Posterior vena cava (tissue), 2 donors: ENCODE data around the gene SERPINB1. TPM values are rescaled to one million over a fixed set of nuclear protein-coding genes. Genes with fewer than 3 reads are reported as not detected.
A peak's percentile ranks its signal among the peaks of the same experiment; 100 is the strongest.
"Not testable (repeated sequence)": the region's sequence is repeated elsewhere in the genome, so short reads cannot be mapped to it uniquely, and the experiment has no call there.

Experiments used
- DNase-seq: peaks from one replicate; pipeline ENCODE4 v3.0.0-alpha.2; 2020; ENCODE audit warnings: low spot score
- intact Hi-C, 2 donors: fragments of 100-400 bp; cut with DNase I; formaldehyde crosslinking; loops; one replicate each; pipeline versions ENCODE4 v1.14.1 to v1.14.2; 2022 to 2023
- total RNA-seq, 2 donors: library from RNA; stranded (reverse); fragmentation: NEBNext Ultra II Directional; extraction: Animal tissue kit (Norgen Biotek cat#: 25700); gene quantifications; one replicate each; pipeline ENCODE4 v1.2.1, GENCODE V29; 2021
- donor health status: DM: yes; HTN: yes; CAD: no.
- donor health status: DM: yes; HTN: yes; CAD: no.

SERPINB1 gene
- total RNA-seq, 2 donors from 2014 or later = 30.8 to 44.0 TPM

GRCh38 chr6:2870046-2870636 lies 28.5 kb upstream of the SERPINB1 start:
- intact Hi-C loops = no loop called here
- no peak for DNase-seq

- intact Hi-C loops = no loop called here
- no peak for DNase-seq
These were observed 27.0 kb upstream of the SERPINB1 start for GRCh38 chr6:2868637-2869036.

- intact Hi-C loops = no loop called here
- DNase-seq = no peak
These were observed 24.6 kb upstream of the SERPINB1 start for GRCh38 chr6:2866171-2866846.

GRCh38 chr6:2865694-2866151 lies 24.1 kb upstream of the SERPINB1 start:
- DNase-seq = no peak
- intact Hi-C loops = no loop called here

- DNase-seq = no peak
- intact Hi-C loops = no loop called here
These were observed 23.6 kb upstream of the SERPINB1 start for GRCh38 chr6:2865270-2865669.

GRCh38 chr6:2863901-2864300 lies 22.2 kb upstream of the SERPINB1 start:
- intact Hi-C loops = no loop called here
- no peak for DNase-seq

GRCh38 chr6:2862712-2863181 lies 21.1 kb upstream of the SERPINB1 start:
- intact Hi-C loops = no loop called here
- no peak for DNase-seq

- no peak for DNase-seq
- intact Hi-C loops = no loop called here
These were observed 20.1 kb upstream of the SERPINB1 start for GRCh38 chr6:2861822-2862164.

GRCh38 chr6:2861060-2861821 lies 19.6 kb upstream of the SERPINB1 start:
- intact Hi-C loops = no loop called here

GRCh38 chr6:2860706-2861059 lies 19.0 kb upstream of the SERPINB1 start:
- intact Hi-C loops, DNase-seq: not testable (repeated sequence)

More at GRCh38 chr6:2861060-2861821, 19.6 kb upstream of the SERPINB1 start:
- DNase-seq = no peak

GRCh38 chr6:2859798-2860705 lies 18.4 kb upstream of the SERPINB1 start:
- DNase-seq = not testable (repeated sequence)
- intact Hi-C loops = loop anchor here in 1 of 2 donors (10.0 kb wide), 1 partner anchor 75 kb away; no protein-coding TSS in a partner anchor

- no peak for DNase-seq
- intact Hi-C loops = loop anchor here in 1 of 2 donors (10.0 kb wide), 1 partner anchor 76 kb away; no protein-coding TSS in a partner anchor
These were observed 17.6 kb upstream of the SERPINB1 start for GRCh38 chr6:2859185-2859700.

GRCh38 chr6:2857580-2858337 lies 16.1 kb upstream of the SERPINB1 start:
- intact Hi-C loops = loop anchor here in 1 of 2 donors (10.0 kb wide), 1 partner anchor 77 kb away; no protein-coding TSS in a partner anchor
- DNase-seq = peak; percentile 90

GRCh38 chr6:2857185-2857579 lies 15.5 kb upstream of the SERPINB1 start:
- no peak for DNase-seq
- intact Hi-C loops = loop anchor here in 1 of 2 donors (10.0 kb wide), 1 partner anchor 78 kb away; no protein-coding TSS in a partner anchor

- intact Hi-C loops = loop anchor here in 1 of 2 donors (10.0 kb wide), 1 partner anchor 80 kb away; no protein-coding TSS in a partner anchor
- no peak for DNase-seq
These were observed 13.4 kb upstream of the SERPINB1 start for GRCh38 chr6:2855061-2855519.

GRCh38 chr6:2854396-2854982 lies 12.8 kb upstream of the SERPINB1 start:
- intact Hi-C loops = loop anchor here in 1 of 2 donors (10.0 kb wide), 1 partner anchor 80 kb away; no protein-coding TSS in a partner anchor
- DNase-seq = no peak

- intact Hi-C loops = loop anchor here in 1 of 2 donors (10.0 kb wide), 1 partner anchor 81 kb away; no protein-coding TSS in a partner anchor
- DNase-seq = peak; percentile 89
These were observed 12.2 kb upstream of the SERPINB1 start for GRCh38 chr6:2853769-2854395.
